Lower lobe of right lung (tissue), 2 donors: ENCODE measurements around the gene DNM2. TPM values are rescaled to one million over a fixed set of nuclear protein-coding genes. Genes with fewer than 3 reads are reported as not detected.

ENCODE experiments used
- ATAC-seq, 2 donors: fragments of 200-7000 bp; cut with Tn5 transposase; one replicate each; pipeline ENCODE4 v1.9.1; 2020 to 2022; ENCODE audit warnings: mild to moderate bottlenecking in 2 of 2, moderate library complexity in 2 of 2
- DNase-seq: peaks from one replicate; pipeline ENCODE4 v3.0.0-alpha.2; 2020
- H3K27ac ChIP-seq: fragments of 200-600 bp; one replicate; pipeline ENCODE4 v1.8.0; 2022
- H3K27me3 ChIP-seq: fragments of 200-600 bp; one replicate; pipeline ENCODE4 v1.8.0; 2022; ENCODE audit warnings: low read depth
- H3K36me3 ChIP-seq: fragments of 200-600 bp; one replicate; pipeline ENCODE4 v1.8.0; 2022; ENCODE audit warnings: mild to moderate bottlenecking
- H3K4me1 ChIP-seq: fragments of 200-600 bp; one replicate; pipeline ENCODE4 v1.8.0; 2022
- H3K4me3 ChIP-seq: fragments of 200-600 bp; one replicate; pipeline ENCODE4 v1.8.0; 2022; ENCODE audit warnings: mild to moderate bottlenecking
- H3K9me3 ChIP-seq: fragments of 200-600 bp; one replicate; pipeline ENCODE4 v1.8.0; 2022
- intact Hi-C: fragments of 100-400 bp; cut with DNase I; formaldehyde crosslinking; loops from one replicate; pipeline ENCODE4 v1.11.0; 2022
- total RNA-seq: library from RNA; stranded (reverse); fragmentation: NEBNext Ultra II Directional; extraction: Animal tissue kit (Norgen Biotek cat#: 25700); gene quantifications from one replicate; pipeline ENCODE4 v1.2.1, GENCODE V29; 2021
- TF ChIP-seq, protein P1 (sequence below): fragments of 200-600 bp; IDR thresholded peaks from one replicate; pipeline ENCODE4 v1.8.0; 2022; ENCODE audit warnings: antibody characterized with exemption, mild to moderate bottlenecking
- donor health status: DM: no; HTN: yes; CAD: no; lungs with severe emphysema.

Gene DNM2
- total RNA-seq, 1 donor from 2014 or later = 282 TPM

DNA sequence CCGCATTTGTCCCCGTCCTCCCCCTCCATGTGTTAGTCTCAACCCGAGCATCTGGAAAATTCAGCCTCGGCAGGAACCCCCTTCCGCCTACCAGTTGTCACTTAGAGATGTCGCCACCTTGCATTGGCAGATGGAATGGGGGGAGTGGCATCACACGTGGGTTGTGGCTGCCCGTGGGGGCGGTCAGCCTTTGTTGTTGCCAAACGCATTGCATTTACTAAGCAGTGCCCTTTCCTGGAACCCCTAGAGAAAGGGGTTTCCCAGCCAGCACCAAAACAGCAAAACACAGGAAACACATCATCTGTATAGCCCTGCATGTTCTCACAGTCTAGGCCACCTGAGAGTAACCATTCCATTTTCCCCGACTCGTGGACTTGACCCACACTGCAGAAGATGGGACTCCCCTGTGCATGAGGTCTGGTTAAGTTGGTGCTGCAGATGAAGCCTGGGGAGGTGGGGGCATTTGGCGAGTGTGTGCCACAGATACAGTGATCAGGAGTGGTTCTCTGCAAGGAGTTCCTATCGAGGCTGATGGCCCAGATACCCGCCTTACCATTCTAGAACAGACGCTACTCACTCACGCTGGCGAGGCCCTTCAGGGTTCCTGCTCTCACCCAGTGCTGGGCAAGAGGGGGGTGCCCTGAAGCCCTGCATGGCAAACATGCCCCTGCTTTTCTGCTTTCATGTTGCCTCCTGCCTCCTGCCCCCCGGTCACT lies 79.8 kb downstream of the DNM2 start:
- DNase-seq (no peak), ATAC-seq (peak; percentile 45 to 50)
- Histone ChIP-seq H3K27ac (no peak overlapping the region), H3K36me3 (peaks cover 99% of the 10 kb centered on the region), H3K4me1 (no peaks in the 10 kb centered on the region), H3K27me3 (no peaks in the 10 kb centered on the region), H3K9me3 (no peaks in the 10 kb centered on the region), H3K4me3 (no peak overlapping the region)
- TF ChIP-seq, protein P1, sequence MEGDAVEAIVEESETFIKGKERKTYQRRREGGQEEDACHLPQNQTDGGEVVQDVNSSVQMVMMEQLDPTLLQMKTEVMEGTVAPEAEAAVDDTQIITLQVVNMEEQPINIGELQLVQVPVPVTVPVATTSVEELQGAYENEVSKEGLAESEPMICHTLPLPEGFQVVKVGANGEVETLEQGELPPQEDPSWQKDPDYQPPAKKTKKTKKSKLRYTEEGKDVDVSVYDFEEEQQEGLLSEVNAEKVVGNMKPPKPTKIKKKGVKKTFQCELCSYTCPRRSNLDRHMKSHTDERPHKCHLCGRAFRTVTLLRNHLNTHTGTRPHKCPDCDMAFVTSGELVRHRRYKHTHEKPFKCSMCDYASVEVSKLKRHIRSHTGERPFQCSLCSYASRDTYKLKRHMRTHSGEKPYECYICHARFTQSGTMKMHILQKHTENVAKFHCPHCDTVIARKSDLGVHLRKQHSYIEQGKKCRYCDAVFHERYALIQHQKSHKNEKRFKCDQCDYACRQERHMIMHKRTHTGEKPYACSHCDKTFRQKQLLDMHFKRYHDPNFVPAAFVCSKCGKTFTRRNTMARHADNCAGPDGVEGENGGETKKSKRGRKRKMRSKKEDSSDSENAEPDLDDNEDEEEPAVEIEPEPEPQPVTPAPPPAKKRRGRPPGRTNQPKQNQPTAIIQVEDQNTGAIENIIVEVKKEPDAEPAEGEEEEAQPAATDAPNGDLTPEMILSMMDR = no peak
- intact Hi-C loops = no loop called here

DNA sequence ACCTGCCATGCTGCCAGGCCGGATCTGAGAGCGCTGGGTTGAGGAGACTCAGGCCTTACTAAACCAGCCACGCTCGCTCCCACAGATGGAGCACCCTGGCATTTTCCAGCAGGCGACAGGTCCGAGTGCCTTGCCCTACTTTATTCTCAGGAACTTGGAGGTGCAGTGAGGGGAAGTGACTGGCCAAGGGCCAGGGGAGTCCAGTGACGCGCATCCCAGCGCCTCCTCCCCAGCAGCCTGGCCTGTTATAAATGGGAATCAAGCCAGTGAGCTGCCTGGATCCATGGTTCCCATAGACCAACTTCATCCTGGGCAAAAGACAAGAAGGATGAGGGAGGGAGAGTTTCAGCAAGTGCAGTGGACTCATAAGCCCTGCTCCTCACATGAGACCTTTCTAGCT lies 82.6 kb downstream of the DNM2 start:
- no peak for DNase-seq
- intact Hi-C loops = no loop called here
- Histone ChIP-seq H3K27me3 (no peaks in the 10 kb centered on the region), H3K9me3 (no peaks in the 10 kb centered on the region), H3K27ac (no peak overlapping the region), H3K36me3 (peaks cover 100% of the 10 kb centered on the region), H3K4me3 (no peak overlapping the region), H3K4me1 (no peaks in the 10 kb centered on the region)
- ATAC-seq = no peak
- TF ChIP-seq, protein P1 = no peak

DNA sequence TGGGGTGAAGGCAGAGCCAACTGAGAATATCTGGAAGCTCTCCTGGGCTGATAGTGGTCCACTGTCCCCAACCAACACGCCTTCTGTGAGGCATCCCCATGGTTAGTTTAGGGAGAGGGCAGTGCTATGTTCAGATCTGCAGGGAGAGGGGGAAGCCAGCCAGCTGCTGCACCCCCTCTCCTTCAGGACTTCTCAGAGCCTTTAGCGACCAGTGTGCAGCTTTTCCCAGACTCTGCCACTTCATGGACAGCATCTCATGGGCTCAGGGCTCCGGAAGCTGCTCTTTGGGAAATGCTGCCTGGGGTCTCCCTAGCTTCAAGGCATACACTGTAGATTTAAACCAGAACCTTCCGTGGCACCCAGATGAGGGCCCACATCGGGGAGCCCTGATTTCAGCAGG lies 84.6 kb downstream of the DNM2 start:
- Histone ChIP-seq H3K27me3 (no peaks in the 10 kb centered on the region), H3K9me3 (no peaks in the 10 kb centered on the region), H3K36me3 (peaks cover 100% of the 10 kb centered on the region), H3K27ac (no peak overlapping the region), H3K4me1 (no peaks in the 10 kb centered on the region), H3K4me3 (no peak overlapping the region)
- intact Hi-C loops = no loop called here
- DNase-seq (no peak), ATAC-seq (no peak)
- TF ChIP-seq, protein P1 = no peak

DNA sequence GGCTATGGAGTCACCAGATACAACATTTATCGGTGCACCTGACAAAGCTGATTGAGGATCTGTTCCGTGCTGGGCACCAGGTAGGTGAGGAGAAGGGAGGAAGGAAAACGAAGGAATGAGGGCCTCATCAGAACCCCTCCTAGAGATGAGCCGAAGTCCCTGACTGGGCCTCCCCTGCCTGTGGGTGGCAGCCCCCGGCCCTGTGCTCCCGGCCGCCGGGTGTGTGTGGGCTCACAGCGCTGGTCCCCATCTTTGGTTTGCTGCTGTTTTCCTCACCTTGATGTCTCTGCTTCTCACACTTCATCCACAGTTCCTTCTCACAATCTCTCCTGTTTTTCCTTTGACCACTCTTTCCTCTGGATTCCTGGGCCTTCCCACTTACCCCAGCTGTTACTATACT lies 85.4 kb downstream of the DNM2 start:
- TF ChIP-seq, protein P1 = no peak
- Histone ChIP-seq H3K4me1 (no peaks in the 10 kb centered on the region), H3K27ac (no peak overlapping the region), H3K36me3 (peaks cover 100% of the 10 kb centered on the region), H3K27me3 (no peaks in the 10 kb centered on the region), H3K4me3 (no peak overlapping the region), H3K9me3 (no peaks in the 10 kb centered on the region)
- intact Hi-C loops = no loop called here
- DNase-seq (no peak), ATAC-seq (no peak)

DNA sequence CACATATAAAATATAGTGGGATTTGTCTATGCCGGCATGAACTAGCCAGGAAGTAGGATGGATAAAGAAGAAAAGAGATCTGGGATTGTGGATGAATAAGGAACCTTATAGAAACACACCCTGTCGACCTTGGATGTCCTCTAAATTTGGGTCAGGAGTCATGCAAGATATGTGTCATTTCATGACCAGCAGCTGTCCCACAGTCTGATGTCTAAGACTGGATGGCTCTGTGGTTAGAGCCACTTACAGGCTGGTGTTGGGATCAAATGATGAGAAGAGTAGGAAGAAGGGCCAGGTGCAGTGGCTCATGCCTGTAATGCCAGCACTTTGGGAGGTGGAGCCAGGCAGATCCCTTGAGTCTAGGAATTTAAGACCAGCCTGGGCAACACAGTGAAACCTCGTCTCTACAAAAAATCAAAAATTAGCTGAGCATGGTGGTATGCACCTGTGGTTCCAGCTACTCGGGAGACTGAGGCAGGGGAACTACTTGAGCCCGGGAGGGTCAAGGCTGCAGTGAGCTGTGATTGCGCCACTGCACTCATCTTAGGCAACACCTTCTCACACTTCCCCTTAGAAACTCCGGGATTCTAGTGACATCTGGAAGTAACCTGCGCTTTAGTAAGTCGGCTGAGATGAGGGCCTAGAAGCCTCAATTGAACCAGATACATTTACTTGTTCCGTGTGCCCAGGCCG lies 87.3 kb downstream of the DNM2 start:
- TF ChIP-seq, protein P1 = no peak
- no peak overlapping the region for H3K4me3 ChIP-seq
- no peak overlapping the region for H3K27ac ChIP-seq
- H3K36me3 ChIP-seq = peaks cover 100% of the 10 kb centered on the region
- DNase-seq (peak; percentile 70), ATAC-seq (peak in 1 of 2 donors; percentile 43)
- intact Hi-C loops = no loop called here
- H3K9me3 ChIP-seq = no peaks in the 10 kb centered on the region
- no peaks in the 10 kb centered on the region for H3K27me3 ChIP-seq
- H3K4me1 ChIP-seq = peaks cover 10% of the 10 kb centered on the region
